ENCODE results near the gene MFAP4. TPM values are rescaled to one million over a fixed set of nuclear protein-coding genes. Genes with fewer than 3 reads are reported as not detected.

MFAP4 gene
- total RNA-seq, 1 experiment from 2014 or later, result 1.5 TPM

GRCh38 chr17:19407601-19408345 lies 20.8 kb upstream of the MFAP4 start:
- no peak for TF ChIP-seq CTCF (conservative IDR thresholded peaks at IDR 0.05)
- Histone ChIP-seq H4K5ac (ENCODE audit: insufficient read length, low read depth, low read length) (no peak overlapping the region), H3K14ac (ENCODE audit: insufficient read depth, low read length) (no peak overlapping the region), H3K23me2 (ENCODE audit: insufficient read length, low read depth, low read length, poor library complexity, severe bottlenecking) (no peaks in the 10 kb centered on the region), H3K9ac (ENCODE audit: extremely low read depth, insufficient read length, low read length) (no peak overlapping the region), H3T11ph (ENCODE audit: low read length) (no peak overlapping the region), H2BK15ac (ENCODE audit: low read depth, low read length) (no peak overlapping the region), H3K23ac (ENCODE audit: insufficient read length, low read depth, low read length) (no peak overlapping the region), H2BK12ac (ENCODE audit: insufficient read length, low read depth, low read length) (no peak overlapping the region), H3K56ac (ENCODE audit: insufficient read length, low read depth, low read length) (no peak overlapping the region), H3K18ac (ENCODE audit: insufficient read length, low read depth, low read length) (no peak overlapping the region), H3K79me1 (ENCODE audit: insufficient read depth, low read depth, low read length, poor library complexity, severe bottlenecking) (no peaks in the 10 kb centered on the region), H2AFZ (ENCODE audit: low read length) (no peak overlapping the region), H4K91ac (ENCODE audit: insufficient read length, low read depth, low read length) (no peak overlapping the region), H2AK5ac (ENCODE audit: insufficient read length, low read length) (no peak overlapping the region), H3K27ac (ENCODE audit: insufficient read length, low read depth, low read length) (no peak overlapping the region), H3K4me1 (ENCODE audit: insufficient read depth, low read length) (no peaks in the 10 kb centered on the region), H3K27me3 (ENCODE audit: insufficient read depth, low read length) (no peaks in the 10 kb centered on the region), H3K4ac (ENCODE audit: low read depth, low read length) (no peak overlapping the region), H3K9me3 (ENCODE audit: control insufficient read depth, low read depth, low read length) (no peaks in the 10 kb centered on the region), H3K4me2 (ENCODE audit: insufficient read depth, insufficient read length, low read length) (no peak overlapping the region), H2BK5ac (ENCODE audit: insufficient read length, low read length) (no peak overlapping the region), H3K79me2 (ENCODE audit: insufficient read depth, low read length) (no peaks in the 10 kb centered on the region), H2BK120ac (ENCODE audit: low read depth, low read length, poor library complexity, severe bottlenecking) (no peak overlapping the region), H4K20me1 (ENCODE audit: control insufficient read depth, insufficient read depth, insufficient read length) (no peaks in the 10 kb centered on the region), H2BK20ac (ENCODE audit: low read depth, low read length, poor library complexity, severe bottlenecking) (no peak overlapping the region), H4K8ac (replicated peaks; ENCODE audit: insufficient read length, low read depth, low read length) (no peak overlapping the region)
- no peak overlapping the region for H3K27ac Mint-ChIP-seq
- no CpG with 5 or more reads among the region's 10 CpGs for WGBS (ENCODE audit: extremely low coverage, insufficient read length, low lambda C conversion rate)
- H3K9me3 Mint-ChIP-seq, result no peaks in the 10 kb centered on the region
- no peak overlapping the region for H3K4me3 Mint-ChIP-seq
- DNase-seq, result no peak
- peaks cover 5% of the 10 kb centered on the region for H3K27me3 Mint-ChIP-seq (ENCODE audit: low read depth)
- peaks cover 15 to 21% of the 10 kb centered on the region in 2 experiments for H3K4me1 Mint-ChIP-seq
- no peaks in the 10 kb centered on the region; a peak in 1 of 7 replicates for H3K36me3 Mint-ChIP-seq (ENCODE audit: insufficient read depth in 1 of 3, low read depth in 3 of 3)

Data from H9 (cell line).